GM04504 (cell line): ENCODE data around the gene NACA.
"Not testable (repeated sequence)": the region's sequence is repeated elsewhere in the genome, so short reads cannot be mapped to it uniquely, and the experiment has no call there.

Source experiments
- DNase-seq: peaks from one replicate; pipeline ENCODE4 v3.0.0-alpha.2; 2012; ENCODE audit warnings: low read depth

Gene NACA

DNA sequence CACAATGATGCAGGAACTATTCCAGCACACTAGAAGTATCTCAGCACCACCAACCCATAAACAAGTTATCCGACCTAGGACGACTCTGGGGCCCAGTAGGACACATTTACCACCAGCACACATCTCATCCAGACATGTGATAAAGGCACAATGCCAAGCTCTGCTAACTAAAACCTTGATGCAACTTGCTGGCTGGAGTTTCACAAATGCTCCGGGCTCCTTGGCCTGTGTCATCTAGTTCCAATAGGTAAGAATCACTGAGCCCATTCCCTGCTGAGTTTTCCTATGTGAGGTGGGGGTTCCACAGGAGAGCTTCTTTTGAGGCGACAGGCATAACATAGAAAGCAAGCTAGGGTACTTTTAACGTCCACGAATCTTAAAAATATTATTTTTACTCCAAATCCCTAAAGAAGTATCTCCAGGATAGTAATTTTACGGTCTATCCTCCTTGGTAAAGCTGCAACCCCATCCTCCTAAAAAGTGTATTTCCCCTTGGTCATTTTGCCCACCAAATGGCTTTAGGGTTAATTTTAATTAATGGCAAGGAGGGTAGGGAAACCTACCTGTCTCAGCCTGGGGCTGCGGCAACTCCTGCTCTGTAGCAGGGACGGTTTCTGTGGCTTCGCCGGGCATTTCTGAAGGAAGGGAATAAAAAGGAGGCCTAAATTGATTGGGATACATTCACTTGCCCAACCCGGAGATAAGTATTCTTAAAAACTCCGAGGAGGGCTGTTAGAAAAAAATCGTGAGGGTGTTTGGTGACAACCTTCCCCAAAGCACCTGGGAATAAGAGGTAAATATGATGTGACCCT, 1.0 kb downstream of the NACA start:
- peak; percentile 71 for DNase-seq

DNA sequence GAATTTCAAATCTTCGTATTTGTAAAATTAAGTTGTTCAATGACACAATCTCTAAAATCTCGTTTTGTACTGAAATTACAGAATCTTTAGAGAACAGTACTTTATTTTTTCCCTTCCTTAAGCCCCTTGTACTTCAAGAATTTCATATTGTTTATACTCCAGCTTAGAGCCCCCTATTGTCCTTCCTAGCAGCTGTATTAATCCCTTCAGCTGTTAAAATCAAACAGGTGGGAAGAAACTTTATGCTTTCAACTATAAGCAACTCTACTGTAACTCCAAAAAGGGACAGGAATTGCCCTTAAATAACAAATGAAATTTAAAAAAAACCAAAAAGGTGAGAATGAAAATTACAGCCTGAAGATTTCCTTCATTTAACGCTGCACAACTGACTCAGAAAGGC, 1.7 kb downstream of the NACA start:
- DNase-seq: no peak

DNA sequence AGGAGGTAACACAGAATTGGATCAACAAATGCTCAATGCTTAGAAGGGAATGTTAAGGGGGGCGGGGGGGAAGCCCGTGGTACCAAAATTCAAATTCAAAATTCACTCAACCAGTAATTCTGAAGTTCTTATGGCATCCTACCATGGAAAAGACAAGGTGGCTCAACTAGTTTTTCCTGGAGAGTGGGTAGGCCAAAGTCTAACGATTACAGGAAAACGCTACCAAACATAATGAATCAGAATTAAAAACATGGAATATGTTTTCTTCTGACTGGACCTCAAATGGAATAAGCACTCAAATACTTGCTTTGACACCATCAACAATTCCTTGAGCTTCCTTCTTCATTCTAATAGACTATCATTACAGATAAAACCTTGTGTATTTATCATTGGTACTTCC, 2.3 kb downstream of the NACA start:
- no peak for DNase-seq

DNA sequence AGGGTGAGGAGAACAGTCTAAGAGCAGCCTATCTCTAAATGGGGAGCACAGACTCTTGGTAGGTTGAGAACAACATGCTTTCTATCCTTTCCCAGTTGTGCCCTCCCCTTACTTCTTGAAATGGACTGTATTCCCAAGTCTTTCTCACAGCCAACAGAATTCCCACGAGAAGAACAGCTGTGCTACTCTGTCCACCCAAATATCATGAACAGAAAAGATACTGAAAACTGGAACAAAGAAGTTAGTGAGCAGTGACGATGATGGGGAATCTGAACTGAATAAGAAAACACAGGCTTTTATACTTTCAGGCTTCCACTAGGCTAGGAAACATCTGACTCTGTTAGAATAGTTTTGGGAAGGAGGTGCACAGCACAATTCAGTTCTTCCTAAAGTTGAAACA, 3.4 kb downstream of the NACA start:
- no peak for DNase-seq

DNA sequence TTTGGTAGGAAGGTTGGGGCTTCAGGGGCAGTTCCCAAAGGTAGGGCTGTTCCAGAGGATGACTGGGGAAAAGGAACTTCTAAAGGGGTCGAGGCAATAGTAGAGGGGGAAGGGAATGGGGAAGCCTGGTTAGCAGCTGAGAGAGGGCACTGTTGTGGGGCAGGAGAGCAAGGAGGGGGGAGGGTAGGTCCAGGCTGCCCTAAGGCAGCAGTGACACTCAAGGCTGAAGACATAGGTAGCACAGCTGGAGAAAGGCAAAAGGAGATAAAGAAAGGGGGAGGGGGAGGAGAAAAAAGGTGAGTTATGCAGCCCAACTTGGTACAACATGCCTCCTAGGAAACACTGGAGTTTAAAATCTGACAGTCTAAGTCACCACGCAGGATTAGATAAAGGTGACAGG, 3.9 kb downstream of the NACA start:
- no peak for DNase-seq

DNA sequence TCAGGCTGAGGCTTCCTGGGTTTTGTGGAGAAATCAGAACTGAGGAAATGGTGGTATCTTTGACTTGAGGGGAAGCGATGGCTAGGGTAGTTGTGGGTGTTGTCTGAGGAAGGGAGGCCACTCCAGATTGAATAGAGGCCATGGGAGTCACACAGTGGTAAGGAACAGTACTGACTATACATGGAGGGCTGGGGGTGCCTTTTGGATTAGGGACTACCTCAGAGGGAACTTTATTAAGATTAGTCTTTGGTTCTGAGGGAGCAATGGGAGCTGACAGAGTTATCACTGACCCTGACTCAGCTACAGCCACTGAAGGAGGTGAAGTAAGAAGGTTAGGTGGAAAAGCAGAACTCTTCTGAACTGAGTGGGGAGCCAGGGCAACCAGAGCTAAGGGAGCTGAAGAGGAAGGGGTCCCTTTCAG, 4.4 kb downstream of the NACA start:
- no peak for DNase-seq

DNA sequence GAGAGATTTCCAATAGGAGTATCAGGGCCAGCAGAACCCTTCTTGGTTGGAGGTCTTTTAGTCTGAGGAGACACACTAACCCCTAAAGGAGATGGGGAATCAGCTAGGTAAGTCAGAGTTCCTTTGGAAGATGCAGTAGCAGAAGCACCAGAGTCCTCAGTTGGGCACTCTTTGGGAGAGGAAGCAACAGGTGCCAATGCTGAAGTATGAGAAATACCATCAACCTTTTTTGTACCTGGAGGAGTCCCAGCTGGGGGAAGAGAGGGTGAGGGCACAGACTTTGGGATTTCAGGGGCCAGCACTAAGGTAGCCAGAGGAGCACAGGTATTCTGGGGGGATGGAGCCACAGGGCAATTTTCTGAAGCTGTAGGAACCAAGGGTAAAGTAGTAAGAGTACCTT, 6.0 kb downstream of the NACA start:
- DNase-seq: no peak

DNA sequence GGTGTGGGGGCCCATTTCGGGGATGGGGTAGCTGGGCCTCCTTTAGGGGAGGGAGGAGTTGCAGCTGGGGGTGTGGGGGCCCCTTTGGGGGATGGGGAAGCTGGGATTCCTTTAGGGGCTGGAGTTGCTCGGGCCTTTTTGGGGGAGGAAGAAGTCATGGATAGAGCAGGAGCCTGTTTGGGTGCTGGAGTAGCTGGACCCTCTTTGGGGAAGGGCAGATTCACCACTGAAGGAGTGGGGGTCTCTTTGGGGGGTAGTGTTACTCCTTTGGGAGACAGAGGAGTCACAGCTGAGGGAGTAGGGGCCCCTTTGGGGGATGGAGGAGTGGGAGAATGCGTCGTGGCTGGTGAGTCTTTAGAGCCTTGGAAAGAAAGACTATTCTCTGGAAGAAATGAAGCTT, 6.5 kb downstream of the NACA start:
- DNase-seq: no peak

DNA sequence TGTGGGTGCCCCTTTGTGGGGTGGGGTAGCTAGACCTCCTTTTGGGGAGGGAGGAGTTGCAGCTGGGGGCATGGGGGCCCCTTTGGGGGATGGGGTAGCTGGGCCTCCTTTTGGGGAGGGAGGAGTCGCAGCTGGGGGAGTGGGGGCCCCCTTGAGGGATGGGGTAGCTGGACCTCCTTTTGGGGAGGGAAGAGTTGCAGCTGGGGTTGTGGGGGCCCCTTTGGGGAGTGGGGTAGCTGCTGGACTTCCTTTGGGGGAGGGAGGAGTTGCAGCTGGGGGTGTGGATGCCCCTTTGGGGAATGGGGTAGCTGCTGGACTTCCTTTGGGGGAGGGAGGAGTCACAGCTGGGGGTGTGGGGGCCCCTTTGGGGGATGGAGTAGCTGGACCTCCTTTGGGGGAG, 7.0 kb downstream of the NACA start:
- DNase-seq: no peak

DNA sequence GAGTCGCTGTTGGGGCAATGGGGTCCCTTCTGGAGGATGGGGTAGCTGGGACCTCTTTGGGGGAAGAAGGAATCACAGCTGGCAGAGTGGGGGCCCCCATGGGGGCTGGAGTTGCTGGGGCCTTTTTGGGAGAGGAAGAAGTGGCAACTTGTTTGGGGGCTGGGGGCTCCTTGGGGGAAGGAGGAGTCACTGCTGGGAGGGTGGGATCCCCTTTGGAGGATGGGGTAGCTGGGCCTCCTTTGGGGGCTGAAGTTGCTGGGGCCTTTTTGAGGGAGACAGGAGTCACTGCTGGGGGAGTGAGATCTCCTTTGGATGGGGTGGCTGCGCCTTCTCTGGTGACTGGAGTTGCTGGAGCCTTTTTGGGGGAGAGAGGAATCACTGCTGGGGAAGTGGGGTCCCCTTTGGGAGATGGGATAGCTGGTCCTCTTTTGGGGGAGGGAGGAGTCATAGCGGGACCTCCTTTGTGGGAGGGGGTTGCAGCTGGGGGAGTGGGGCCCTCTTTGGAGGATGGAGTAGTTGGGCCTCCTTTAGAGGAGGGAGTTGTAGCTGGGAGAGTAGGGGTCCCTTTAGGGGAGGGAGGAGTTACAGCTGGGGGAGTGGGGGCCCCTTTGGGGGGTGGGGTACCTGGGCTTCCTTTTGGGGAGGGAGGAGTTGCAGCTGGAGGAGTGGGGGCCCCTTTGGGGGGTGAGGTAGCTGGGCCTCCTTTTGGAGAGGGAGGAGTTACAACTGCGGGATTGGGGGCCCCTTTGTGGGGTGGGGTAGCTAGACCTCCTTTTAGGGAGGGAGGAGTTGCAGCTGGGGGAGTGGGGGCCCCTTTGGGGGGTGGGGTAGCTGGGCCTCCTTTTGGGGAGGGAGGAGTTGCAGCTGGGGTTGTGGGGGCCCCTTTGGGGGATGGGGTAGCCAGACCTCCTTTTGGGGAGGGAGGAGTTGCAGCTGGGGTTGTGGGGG, 7.9 kb downstream of the NACA start:
- DNase-seq: no peak

DNA sequence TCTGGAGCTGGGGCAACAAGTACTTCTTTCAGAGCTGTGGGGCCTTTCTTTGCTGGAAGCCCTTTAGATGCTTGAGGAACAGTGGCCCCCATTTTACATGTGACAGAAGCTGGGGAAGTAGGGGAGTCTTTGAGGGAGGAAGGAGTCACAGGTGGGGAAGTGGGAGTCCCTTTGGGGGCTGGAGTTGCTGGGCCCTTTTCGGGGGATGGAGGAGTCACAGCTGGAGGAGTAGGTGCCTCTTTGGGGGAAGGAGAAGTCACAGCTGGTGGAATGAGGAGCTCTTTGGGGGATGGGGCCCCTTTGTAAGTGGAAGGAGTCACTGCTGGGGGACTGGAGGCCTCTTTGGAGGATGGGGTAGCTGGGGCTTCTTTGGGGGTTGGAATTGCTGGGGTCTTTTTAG, 8.6 kb downstream of the NACA start:
- no peak for DNase-seq

DNA sequence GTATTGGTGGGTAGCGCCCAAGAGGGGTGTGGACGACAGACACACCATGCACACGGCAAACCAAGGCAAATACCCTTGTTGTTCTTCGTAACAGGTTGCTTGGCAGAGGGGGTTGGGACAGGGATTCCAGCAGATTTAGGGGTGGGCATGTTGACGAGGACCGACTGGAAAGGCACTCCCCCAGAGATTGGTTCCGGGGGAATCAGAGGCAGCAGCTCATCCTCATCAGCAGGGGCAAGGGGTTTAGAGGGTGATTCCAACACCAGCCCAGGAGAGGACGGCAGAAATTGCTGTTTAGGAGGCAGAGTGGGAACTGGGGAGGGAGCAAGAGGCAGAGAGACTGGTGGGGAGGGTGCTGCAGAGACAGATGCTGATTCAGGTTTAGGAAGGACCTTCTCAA, 9.3 kb downstream of the NACA start:
- no peak for DNase-seq

DNA sequence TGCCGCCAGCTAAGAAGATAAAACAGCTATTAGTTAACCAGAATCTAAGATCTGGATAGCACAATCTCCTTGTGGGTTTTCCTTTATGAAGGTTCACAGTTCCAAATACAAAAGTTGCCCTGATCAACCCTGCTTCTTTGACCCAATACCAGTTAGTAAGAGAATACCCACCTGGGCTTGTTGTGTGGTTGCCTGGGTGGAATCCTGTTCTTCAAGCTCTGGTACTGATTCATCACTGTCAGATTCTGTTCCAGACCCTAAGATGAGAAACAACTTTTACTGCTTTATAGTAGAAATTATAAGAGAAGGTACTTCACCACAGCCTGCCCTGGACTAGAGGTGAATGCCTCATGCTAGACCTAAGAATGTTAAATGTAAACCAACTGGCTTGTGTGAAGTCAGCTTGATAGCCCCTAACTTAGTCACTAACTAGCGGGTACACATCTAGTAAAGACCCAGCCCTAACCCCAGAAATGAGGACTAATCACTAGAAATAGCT, 10.6 kb downstream of the NACA start:
- no peak for DNase-seq

DNA sequence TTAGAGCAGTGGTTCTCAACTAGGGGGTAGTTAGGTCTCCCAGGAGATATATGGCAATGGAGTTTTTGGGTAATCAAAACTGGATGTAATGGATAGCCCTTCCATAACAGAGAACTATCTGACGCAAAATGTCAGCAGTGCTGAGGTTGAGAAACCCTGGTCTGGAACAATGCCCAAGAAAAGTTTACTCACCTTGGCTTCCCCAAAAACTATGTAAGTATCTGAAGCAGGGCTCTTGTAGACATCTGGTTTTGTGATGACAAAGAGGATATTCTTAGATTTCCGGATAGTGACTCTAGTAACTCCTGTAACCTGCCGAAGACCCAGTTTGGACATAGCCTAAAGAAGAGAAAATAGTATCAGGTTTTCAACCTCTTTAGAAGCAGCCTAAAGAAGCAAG, 11.8 kb downstream of the NACA start:
- no peak for DNase-seq

DNA sequence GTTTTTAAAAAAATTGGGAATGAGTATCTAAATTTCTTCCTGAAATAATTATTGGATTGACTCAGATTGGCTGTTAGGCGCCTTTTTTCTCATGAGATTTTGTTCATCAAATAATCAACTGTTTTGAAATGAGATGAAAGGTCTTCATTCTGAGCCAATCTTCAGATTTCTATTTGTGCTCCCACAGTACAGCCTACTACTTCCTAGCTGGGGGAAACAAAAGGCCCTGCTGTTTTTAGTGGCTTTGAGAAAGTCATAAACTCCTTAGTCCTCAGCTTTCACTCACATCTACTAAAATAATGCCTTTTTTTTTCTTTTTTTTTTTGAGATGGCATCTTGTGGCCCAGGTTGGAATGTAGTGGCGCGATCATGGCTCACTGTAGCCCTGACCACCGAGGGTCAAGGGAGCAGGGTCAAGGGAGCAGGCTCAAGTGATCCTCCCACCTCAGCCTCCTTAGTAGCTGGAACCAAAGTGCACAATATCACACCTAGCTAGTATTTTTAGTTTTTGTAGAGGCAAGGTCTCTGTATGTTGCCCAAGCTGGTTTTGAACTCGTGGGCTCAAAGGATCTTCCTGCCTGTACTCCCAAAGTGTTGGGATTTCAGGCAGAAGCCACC, 15.2 kb downstream of the NACA start:
- DNase-seq: no peak

DNA sequence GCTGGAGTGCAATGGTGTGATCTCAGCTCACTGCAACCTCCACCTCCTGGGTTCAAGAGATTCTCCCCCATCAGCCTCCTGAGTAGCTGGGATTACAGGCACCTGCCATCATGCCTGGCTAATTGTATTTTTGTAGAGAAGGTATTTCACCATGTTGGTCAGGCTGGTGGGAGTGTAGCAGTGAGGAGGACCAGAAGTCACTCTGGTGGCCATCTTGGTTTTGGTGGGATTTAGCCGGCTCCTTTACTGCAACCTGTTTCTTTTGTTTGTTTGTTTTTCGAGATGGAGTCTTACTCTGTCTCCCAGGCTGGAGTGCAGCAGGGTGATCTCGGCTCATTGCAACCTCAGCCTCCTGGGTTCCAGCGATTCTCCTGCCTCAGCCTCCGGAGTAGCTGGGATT, 20.6 kb downstream of the NACA start:
- DNase-seq: not testable (repeated sequence)

DNA sequence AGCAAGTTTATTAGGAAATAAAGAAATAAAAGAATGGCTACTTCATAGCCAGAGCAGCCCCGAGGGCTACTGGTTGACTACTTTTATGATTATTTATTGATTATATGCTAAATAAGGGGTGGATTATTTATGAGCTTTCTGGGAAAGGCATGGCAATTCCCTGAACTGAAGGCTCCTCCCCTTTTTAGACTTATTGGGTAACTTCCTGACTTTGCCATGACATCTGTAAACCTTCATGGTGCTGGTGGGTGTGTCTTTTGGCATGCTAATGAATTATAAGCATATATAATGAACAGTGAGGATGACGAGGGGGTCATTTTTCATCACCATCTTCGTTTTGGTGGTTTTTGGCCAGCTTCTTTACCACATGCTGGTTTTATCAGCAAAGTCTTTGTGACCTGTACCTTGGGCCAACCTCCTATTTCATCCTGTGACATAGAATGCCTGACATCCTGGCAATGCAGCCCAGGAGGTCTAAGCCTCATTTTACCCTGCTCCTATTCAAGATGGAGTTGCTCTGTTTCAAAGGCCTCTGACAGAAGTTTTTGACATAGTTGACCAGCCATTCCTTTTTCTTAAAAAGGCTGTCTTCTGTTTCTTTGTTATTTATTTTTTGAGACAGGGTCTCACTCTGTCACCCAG, 26.0 kb downstream of the NACA start:
- no peak for DNase-seq

DNA sequence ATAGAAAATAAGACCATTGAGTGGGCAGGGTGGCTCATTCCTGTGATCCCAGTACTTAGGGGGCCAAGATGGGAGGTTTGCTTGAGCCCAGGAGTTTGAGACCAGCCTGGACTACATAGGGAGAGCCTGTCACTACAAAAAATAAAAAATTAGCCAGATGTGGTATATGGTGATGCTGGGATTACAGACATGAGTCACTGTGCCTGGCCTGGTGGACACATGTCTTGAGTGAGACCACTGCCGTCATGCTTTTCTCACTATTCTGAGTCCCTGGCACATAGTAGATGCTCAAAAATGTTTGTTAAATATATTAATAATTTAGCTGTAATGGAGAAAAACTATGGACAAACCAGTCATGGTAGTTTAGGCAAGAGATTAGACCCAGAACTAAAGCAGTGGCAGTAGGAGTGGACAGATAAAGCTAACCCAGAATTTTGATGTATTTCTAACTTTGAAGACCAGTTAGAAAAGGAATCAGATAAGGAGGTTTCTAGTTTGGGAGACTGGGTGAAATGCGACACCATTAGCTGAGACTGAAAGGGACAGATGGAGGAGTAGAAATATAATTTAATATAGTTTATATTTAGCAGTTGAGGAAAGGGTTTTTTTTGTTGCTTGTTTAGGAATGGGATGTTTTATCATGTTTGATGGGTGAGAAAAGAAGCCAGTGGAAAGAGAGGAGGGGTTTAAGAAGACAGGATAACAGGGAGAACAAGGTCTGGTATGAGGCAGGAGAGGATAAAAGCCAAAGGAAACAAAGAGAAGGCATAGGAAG, 29.6 kb downstream of the NACA start:
- DNase-seq: no peak

DNA sequence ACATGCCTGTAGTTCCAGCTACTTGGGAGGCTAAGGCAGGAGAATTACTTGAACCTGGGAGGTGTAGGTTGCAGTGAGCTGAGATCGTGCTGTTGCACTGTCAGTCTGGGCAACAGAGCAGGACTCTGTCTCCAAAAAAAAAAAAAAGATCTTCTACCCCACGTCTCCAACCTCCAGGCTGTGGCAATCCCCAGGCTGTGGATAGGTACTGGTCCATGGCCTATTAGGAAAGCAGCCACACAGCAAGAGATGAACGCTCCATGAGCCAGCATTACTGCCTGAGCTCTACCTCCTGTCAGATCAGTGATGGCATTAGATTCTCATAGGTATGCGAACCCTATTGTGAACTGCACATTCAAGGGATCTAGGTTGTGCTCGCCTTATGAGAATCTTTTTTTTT, 30.9 kb downstream of the NACA start:
- no peak for DNase-seq

DNA sequence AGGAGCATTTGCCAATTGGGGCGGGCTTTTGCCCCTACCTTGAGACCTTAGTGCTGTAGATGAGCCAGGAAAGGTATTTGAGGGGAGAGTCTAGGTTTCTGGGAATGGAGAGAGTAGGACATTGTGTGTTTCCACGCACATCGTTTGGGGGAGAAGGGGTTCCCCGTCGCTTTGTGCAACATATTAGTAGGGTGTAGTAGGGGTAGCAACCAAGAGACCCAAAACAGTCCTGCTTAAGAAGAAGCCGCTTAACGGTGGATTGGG, 36.3 kb downstream of the NACA start:
- DNase-seq: no peak

DNA sequence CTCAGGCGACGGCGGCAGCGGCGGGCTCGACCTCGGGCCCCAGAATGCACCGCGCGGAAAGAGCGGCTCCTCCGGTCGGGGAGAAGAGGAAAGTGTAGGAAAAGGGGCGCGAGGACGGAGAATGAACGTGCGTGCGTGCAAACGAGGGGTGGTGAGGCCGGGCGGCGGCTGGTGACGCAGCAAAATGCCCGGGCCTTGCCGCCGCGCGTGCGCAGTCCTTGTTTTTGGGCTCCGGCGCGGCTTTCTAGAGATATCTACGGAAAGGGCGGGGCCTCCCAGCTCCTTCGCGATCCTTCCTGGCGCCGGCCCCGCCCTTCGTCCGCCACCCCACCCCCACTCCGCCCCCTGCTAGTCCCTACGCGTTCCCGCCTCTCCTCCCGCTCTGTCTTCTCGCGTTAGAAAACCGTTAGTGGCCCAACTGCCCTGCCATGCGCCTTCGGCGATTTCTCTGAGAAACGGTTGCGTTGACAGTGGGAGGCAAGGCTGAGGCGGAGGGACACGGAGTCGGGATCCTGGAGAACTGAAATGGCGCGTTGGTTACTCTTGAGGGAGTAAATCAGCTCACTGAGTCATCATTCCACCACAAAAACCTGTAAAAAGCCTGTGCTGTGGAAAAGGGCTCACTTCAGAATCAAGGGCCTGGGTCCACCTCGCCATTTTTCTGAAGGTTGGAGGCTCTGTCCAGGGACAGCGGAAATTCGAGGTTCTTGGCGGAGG, 36.8 kb downstream of the NACA start, which contains the start of gene PTGES3:
Gene PTGES3, minus strand, starts transcription at position 156 of the 717 bp plus-strand sequence. CDS start 285 bp downstream, outside the sequence.
- DNase-seq: peak; percentile 96
